GM18526 (cell line): ENCODE measurements around the gene CYTIP.

ENCODE experiments used
- POLR2A ChIP-seq: IDR thresholded peaks from 3 replicates; pipeline ENCODE4 v1.6.1; 2011; ENCODE audit not compliant: insufficient read length; ENCODE audit errors: extremely low read depth

The CYTIP gene

DNA sequence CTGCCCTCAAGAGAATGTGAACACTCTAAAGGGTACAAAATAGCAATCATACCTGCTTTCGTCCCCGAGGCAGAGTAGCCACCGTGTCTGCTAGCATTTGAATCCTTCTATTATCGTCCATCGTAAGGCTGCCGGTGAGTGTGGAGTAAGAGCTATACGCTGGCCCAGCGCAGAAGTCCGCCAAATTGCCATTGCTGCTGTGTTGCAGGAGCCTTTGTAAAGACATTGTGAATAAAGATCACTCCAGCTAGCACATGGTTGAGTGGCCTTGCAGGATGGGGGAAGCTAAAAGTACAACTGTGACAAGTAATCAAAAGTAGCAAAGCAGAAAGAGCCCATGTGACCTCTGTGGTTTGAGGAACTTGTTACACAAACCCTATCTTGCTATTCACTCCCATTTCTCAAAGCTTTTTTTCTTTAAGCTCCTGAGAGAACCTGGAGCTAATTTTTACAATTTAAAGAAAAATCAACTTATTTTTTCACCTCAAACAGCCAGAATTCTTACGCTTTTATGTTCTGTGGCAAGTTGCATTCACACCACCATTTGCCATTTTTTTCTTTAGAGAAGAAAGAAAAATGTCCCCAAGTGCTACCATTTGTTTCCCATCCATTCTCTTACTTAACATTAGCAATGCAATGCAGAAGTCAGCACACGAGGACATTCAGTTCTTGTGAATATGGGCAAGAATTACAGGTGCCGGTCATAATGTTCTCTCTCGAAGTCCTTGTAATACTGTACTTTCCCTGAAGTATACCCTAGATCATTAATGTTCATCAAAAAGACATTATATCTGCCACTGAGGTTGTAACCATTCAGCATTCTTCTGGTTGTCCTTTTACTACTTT is at the start of gene CYTIP:
CYTIP (minus strand) TSS at position 295 of the 846 bp plus-strand sequence; CDS start at position 226, 69 bp downstream.
- TF ChIP-seq POLR2A: peak; percentile 81

DNA sequence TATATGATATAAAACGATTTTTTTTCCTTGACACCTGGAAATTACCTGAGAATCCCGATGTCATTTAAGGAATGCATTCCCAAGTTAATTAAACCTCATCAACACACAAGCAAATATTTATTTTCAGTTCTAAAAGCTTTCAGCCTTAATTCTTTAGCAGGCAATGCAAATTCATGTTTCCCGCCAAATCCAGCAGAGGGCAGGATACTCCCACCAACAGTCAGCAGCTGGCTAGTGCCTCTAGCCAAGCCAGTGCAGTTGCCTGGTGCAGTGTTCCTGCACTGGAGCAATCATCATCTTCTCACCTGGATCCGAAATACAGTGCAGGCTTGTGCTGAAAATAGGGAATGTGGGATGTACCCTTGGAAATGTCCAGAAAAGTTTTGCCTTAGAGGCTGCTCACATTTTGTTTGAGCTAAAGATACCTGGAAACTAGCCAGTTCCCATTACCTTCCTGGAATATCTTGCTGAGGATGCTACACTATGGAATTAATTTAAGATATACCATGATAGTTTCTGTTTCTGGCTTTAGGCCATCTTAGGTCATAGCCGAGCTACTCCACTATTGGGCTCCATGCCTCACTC is 48.4 kb upstream of the CYTIP start:
- TF ChIP-seq POLR2A: no peak

DNA sequence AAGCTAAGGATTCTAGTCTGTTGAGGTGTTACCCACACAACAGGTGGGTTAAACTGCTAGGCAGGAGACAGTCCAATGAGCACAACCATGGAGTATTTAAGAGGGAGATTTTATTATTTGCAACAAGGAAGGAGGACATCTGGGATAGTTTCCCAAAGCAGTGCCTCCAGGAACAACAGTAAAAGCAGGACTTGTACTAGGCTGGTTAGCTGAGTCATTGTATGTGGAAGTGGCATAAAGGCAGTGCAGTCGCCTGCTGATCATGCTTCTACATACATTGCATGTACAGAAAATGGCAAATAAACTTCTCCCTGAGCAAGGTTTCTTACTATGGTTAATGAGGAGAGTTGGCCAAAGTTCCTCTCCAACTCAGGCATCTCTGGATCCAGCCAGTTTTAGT is 46.1 kb upstream of the CYTIP start:
- no peak for TF ChIP-seq POLR2A

DNA sequence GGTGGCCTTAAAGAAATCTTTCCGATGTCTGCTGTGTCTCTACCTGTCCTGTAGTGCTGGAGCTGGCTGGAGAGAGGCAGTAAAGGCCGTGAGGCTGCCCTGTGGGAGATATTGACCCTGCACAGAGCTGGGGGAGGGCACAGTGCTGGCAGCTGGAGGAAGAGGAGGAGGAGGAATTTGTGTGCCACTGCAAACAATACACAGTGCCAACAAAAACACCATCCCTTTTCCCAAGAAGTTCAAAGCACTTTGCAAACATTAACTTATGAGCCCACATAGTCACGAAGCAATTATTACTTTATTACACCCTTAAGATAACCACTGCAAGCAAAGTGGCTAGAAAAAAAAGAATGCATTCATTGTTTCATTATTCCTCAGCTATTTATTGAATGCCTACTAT is 45.0 kb upstream of the CYTIP start:
- TF ChIP-seq POLR2A: no peak

DNA sequence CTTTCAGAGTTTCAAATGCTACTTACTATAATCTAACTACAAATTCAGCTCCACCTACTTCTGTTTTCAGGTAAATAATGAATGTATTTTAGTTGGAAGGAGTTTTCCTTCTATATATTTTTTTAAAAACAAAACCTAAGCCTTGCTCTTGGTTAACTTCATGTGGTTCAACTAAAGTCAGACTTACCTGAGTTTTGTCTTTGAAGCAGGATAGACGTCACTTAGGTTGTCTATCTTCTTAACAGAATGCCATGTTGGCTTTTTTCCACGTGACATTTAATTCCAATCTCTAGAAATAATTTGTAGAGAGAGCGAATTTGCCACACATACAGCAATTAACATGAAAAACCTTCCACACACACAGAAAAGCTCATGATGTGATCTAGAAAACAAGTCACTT is 43.9 kb upstream of the CYTIP start:
- TF ChIP-seq POLR2A: no peak

DNA sequence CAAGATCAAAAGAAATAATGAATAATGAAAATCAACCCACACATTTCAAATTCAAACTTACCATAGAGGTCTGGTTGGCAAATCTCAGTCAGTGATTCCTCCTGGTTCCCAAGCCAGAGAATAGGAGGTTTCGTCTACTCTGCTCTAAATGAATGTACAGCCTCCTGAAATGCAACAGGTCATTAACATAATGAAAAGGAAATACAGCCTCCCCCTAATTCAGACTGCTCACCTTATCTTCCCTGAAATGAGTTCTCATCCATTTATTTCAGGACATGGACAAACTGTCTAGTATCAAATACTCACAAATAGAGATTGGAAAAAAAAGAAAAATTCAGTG is 43.4 kb upstream of the CYTIP start:
- TF ChIP-seq POLR2A: no peak

DNA sequence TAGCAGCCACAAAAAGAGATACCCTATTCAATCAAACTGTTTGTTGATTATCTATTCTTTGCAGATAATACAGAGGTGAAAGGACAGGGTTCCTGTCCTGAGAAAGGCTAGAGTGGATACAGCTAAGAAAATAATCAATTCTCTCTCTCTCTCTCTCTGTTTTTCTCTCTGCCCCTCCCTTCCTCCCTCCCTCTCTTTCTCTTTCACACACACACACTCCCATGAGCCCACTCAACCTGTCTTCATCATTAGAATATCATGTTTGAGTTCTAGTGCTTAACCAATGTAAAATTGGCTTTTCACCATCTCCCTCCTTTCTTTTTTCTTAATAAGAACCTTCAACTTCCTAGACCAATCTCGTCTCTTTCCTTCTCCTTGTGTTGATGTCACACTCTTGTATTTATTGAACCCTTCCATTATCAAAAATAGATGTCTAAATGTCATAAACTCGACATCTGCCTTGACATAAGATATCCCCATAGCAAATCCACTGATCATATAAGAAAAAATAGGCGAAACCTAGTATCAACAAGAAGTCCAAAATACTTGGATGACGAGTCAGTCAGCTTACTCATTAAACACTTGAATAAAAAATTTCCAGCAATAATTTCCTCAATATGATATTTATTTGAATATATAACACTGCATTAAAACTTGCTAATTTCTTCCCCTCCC is 42.8 kb upstream of the CYTIP start:
- no peak for TF ChIP-seq POLR2A

DNA sequence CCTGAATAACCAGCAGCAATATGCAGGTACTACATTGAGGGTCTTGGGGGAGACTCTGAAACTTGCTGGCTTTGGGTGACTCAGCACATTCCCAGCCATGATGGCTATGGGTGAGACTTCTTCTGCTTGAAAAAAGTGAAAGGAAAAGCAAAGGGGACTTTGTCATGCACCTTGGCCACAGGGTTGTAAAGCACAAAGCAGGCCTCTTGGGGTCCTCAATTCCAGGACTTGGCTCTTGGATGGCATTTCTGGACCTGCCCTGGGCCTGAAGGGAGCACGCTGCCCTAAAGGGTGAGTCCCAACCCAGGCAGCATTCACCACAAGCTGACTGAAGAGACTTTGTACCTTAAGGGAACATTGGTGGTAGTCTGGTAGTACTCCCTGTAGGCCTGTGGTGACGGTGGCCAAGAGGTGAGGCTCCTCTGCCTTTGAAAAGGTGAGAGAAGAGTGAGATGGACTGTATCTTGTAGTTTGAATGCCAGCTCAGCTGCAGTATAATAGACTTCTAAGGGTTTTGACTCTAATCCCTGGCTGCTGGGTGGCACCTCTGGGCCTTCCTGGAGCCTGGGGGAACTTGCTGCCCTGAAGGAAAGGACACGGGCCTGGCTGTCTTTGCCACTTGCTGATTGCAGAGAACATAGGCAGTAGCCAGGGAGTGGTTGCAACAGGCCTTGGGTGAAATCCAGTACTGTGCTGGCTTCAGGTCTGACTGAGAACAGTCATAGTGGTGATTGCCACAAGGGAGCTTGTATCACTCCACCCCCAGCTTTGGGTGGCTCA is 36.5 kb upstream of the CYTIP start:
- no peak for TF ChIP-seq POLR2A

DNA sequence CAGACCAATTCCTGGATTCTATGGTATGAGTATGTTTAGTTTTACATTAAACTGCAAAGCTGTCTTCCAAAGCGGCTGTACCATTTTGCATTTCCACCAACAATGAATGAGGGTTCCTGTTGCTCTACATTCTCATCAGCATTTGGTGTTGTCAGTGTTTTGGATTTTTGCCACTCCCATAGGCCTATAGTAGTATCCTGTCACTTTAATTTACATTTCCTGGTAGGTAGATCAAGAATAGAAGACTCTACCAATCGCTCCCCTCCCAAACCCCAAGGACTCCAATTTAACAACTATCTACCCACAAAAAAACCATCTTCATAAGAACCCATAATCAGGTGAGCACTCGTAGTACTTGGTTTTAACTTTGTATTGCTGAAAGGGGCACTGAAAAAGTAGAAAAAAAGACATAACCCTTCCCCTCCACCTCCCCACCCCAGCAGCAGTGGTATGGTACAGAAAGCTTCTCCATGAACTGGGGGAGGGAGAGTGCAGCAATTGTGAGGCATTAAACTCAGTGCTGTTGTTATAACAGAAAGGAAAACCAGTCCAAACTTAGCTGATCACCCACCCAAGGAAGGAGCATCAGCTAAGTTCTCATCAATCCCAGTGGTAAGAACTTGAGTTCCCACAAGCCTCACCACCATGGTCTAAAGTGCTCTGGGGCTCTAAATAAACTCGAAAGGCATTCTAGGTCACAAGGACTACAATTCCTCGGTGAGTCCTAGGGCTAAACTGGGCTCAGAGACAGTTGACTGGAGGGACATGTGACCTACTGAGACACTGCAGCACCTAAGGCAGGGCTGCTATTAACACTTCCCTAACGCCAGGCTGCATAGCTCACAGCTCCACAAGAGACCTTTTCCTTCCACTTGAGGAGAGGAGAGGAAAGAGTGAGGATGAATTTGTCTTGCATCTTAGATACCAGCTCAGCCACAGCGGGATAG is 35.5 kb upstream of the CYTIP start:
- TF ChIP-seq POLR2A: no peak

DNA sequence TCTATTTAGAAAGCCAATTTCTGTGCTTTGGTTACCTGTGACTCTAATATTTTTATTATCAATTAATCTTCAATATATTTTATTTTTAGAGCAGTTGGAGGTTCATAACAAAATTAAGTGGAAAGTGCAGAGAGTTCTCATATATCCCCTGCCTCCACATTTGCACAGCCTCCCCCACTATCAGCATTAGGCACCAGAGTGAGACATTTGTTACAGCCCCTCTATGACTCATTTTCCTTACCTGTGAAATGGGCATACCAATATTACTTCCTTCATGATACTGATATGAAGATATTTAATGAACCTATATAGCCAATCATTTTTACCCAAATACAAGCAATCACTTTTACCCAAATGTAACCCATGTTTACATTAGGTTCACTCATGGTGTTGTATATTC is 34.0 kb upstream of the CYTIP start:
- TF ChIP-seq POLR2A: no peak

DNA sequence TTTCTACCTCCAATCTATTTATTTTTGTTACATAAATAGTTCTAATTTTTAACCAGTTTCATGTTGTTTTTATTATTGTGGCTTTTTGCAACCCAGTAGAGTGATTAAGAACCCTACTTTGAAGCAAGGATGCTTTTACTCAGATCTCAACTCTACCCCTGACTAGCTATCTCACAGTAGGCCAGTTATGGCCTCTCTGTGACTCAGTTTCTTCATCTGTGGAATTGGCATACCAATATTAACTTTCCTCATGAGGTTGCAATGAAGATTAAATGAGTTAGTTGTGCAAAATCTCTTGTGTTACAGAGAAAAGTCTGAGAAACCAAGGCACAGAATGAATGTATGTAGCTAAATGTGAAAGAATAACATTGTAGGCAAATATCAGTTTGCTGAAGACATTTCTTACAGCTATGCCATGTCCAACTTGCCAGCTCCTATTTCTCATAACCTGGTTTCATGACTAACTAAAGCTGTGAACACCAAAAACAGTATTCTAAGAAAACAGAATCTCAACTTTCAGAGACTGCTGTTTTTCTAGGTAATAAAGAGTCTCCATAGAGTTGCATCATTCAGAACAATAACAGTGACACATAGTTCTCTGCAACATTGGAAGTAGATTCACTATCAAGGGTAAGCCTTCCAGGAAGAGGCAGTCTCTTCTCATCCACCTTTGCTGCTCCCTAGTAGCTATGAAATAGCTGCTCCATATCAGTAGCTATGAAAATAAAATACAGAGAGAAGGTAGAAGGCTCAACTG is 33.2 kb upstream of the CYTIP start:
- no peak for TF ChIP-seq POLR2A

DNA sequence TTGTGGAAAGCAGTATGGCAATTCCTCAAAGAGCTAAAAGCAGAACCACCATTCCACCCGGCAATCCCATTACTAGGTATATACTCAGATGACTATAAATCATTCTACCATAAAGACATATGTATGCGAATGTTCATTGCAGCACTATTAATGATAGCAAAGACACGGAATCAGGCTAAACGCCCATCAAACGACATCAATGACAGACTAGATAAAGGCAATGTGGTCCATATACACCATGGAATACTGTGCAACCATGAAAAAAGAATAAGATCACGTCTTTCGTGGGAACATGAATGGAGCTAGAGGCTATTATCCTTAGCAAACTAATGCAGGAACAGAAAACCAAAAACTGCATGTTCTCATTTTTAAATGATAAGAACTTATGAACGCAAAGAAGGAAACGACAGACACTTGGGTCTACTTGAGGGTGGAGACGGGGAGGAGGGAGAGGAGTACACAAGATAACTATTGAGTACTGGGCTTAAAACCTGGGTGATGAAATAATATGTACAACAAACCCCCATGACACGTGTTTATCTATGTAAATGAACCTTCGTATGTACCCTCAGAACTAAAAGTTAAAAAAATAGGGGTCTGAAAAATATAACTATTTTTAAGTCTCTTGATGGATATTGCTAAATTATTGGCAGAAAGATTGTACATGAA is 32.0 kb upstream of the CYTIP start:
- TF ChIP-seq POLR2A: no peak

DNA sequence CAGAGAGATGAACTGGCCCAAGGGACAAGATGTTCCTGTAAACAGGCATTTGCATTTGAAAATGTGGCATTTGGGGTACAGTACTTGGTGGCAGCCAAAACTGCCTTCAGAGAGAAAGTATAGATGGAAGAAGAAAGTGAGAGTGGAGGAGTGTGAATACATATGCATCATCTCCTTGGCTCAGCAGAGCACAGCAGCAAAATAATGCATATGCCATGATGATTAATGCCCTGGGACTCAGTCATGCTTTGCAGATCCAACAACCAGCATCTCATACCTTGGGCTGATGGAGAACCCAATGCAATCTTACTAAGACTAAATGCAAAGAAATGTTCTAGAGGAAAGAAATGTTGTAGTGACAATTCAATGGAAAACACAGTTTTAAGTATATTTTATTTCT is 29.7 kb upstream of the CYTIP start:
- no peak for TF ChIP-seq POLR2A
